Erythroblast (primary cell): ENCODE data around the gene LLGL1.

ENCODE experiments used
- GATA1 ChIP-seq: IDR thresholded peaks from 2 replicates; pipeline ENCODE4 v1.6.1; 2011; ENCODE audit warnings: low read depth, mild to moderate bottlenecking, control low read depth, low read length, moderate library complexity
- POLR2A ChIP-seq: IDR thresholded peaks from 2 replicates; pipeline ENCODE4 v1.6.1; 2011; ENCODE audit warnings: mild to moderate bottlenecking, low read length

GRCh38 chr17:18261659-18262058, 36.2 kb downstream of the LLGL1 start:
- TF ChIP-seq POLR2A: no peak
- TF ChIP-seq GATA1: no peak
